ENCODE data around the gene CNNM1. TPM values are rescaled to one million over a fixed set of nuclear protein-coding genes. Genes with fewer than 3 reads are reported as not detected.

Gene CNNM1
- total RNA-seq, 1 experiment from 2014 or later = not detected

DNA sequence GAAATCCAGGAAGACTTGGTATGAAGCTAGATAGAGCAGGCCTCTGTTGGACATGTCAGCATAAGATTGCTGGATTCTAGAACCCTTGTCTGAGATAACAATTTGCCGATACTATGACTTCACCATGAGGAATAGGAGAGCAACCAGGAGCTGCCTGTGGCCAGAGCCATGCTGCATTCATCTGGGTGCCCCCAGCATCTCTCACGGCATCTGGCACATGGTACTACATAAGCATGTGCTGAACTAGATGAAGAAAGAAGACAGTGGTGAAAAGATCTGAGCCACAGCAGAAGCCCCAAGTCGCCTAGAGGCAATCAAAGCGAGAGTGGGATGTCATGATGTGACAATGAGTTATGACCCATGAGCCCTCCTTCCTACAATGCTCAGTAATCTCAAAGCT is 81.7 kb downstream of the CNNM1 start:
- BruUV-seq (replicated peaks) = no TSS peak
- Histone ChIP-seq H3K27ac (ENCODE audit: low read depth, low read length) (no peak overlapping the region), H3K9ac (ENCODE audit: low read length) (no peak overlapping the region), H3K9me3 (ENCODE audit: control insufficient read depth in 1 of 2, insufficient read depth in 1 of 2, low read depth in 1 of 2, low read length in 2 of 2) (no peaks in the 10 kb centered on the region), H3K27me3 (ENCODE audit: insufficient read depth, low read length) (no peaks in the 10 kb centered on the region), H3K4me3 (replicated peaks in 1 of 2; ENCODE audit: low read depth in 1 of 2, low read length in 2 of 2) (no peak overlapping the region), H4K20me1 (ENCODE audit: insufficient read depth) (no peaks in the 10 kb centered on the region), H3K36me3 (ENCODE audit: control insufficient read depth in 1 of 2, insufficient read depth in 2 of 2, low read length in 2 of 2) (peaks cover 2 to 8% of the 10 kb centered on the region in 2 experiments; a peak in 2 of 4 replicates), H3K4me1 (ENCODE audit: control insufficient read depth in 1 of 2, insufficient read depth in 2 of 2, low read length in 2 of 2) (no peaks in the 10 kb centered on the region), H3K9me2 (ENCODE audit: insufficient read depth) (no peaks in the 10 kb centered on the region), H3K79me2 (ENCODE audit: insufficient read depth, low read length) (peaks cover 28% of the 10 kb centered on the region; the same call in 1 of the 2 replicates), H3K4me2 (ENCODE audit: low read length) (no peak overlapping the region), H2AFZ (ENCODE audit: low read depth, low read length, poor library complexity, severe bottlenecking) (no peak overlapping the region)
- POLR2A ChIA-PET = interaction anchor here (1.9 kb wide), 1 partner anchor 19 kb away, joined by 8 read pairs; the partner anchor contains the start of gene GOT1
- ATAC-seq = no peak
- CTCF ChIA-PET = no interaction called here
- intact Hi-C loops (cut with micrococcal nuclease) = no loop called here
- RAD21 ChIA-PET (ENCODE audit: low non-redundant PET in 1 of 2, low total read pairs in 2 of 2, uncharacterized antibody in 2 of 2, unreplicated experiment in 2 of 2) = no interaction called here
- TF ChIP-seq EGR1 (IDR thresholded peaks at IDR 0.05; ENCODE audit: low read depth) (no peak), POLR2AphosphoS5 (IDR thresholded peaks at IDR 0.05; ENCODE audit: low read depth, low read length) (no peak), POLR2A (IDR thresholded peaks at IDR 0.05; ENCODE audit: borderline replicate concordance, extremely low read depth, insufficient read depth, insufficient read length) (no peak)
- no peak for DNase-seq (ENCODE audit: low read depth, low spot score)

DNA sequence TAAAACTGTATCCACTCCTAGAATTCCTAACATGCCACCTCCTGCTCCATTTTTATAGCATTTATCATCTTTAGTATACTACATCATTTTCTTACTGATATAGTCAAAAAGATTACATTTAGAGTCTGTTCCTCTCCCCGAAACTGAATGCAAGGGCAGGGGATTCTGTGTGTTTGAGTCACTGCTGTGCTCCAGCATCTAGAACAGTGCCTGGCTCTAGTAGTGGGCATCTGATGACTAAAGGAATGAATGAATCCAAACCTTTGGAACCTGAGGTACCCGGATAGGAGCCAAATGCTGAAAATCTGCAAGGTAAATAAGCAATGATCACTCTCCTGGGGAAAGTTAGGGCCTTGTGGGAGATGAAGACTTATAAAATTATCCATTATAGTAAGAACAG is 82.4 kb downstream of the CNNM1 start:
- Histone ChIP-seq H3K4me1 (ENCODE audit: control insufficient read depth in 1 of 2, insufficient read depth in 2 of 2, low read length in 2 of 2) (no peaks in the 10 kb centered on the region), H3K27ac (ENCODE audit: low read depth, low read length) (no peak overlapping the region), H3K4me3 (replicated peaks in 1 of 2; ENCODE audit: low read depth in 1 of 2, low read length in 2 of 2) (no peak overlapping the region), H3K79me2 (ENCODE audit: insufficient read depth, low read length) (peaks cover 28% of the 10 kb centered on the region; the same call in 1 of the 2 replicates), H3K9me3 (ENCODE audit: control insufficient read depth in 1 of 2, insufficient read depth in 1 of 2, low read depth in 1 of 2, low read length in 2 of 2) (no peaks in the 10 kb centered on the region), H3K4me2 (ENCODE audit: low read length) (no peak overlapping the region), H3K36me3 (ENCODE audit: control insufficient read depth in 1 of 2, insufficient read depth in 2 of 2, low read length in 2 of 2) (peaks cover under 1 to 1% of the 10 kb centered on the region in 2 experiments; a peak in 2 of 4 replicates), H3K27me3 (ENCODE audit: insufficient read depth, low read length) (no peaks in the 10 kb centered on the region), H3K9me2 (ENCODE audit: insufficient read depth) (no peaks in the 10 kb centered on the region), H4K20me1 (ENCODE audit: insufficient read depth) (no peaks in the 10 kb centered on the region), H2AFZ (ENCODE audit: low read depth, low read length, poor library complexity, severe bottlenecking) (no peak overlapping the region), H3K9ac (ENCODE audit: low read length) (no peak overlapping the region)
- intact Hi-C loops (cut with micrococcal nuclease) = no loop called here
- ChIA-PET POLR2A (interaction anchor here (1.9 kb wide), 1 partner anchor 19 kb away, joined by 8 read pairs; the partner anchor contains the start of gene GOT1), RAD21 (ENCODE audit: low non-redundant PET in 1 of 2, low total read pairs in 2 of 2, uncharacterized antibody in 2 of 2, unreplicated experiment in 2 of 2) (no interaction called here), CTCF (interaction anchor here (0.8 kb wide), 1 partner anchor 25 kb away, joined by 3 read pairs; no protein-coding TSS in a partner anchor)
- DNase-seq (ENCODE audit: low read depth, low spot score) (no peak), ATAC-seq (no peak)
- no TSS peak for BruUV-seq (replicated peaks)
- no peak for TF ChIP-seq TCF7L2 (IDR thresholded peaks at IDR 0.05; ENCODE audit: borderline replicate concordance, extremely low read depth, insufficient read depth, insufficient read length)
- TF ChIP-seq, protein P1, sequence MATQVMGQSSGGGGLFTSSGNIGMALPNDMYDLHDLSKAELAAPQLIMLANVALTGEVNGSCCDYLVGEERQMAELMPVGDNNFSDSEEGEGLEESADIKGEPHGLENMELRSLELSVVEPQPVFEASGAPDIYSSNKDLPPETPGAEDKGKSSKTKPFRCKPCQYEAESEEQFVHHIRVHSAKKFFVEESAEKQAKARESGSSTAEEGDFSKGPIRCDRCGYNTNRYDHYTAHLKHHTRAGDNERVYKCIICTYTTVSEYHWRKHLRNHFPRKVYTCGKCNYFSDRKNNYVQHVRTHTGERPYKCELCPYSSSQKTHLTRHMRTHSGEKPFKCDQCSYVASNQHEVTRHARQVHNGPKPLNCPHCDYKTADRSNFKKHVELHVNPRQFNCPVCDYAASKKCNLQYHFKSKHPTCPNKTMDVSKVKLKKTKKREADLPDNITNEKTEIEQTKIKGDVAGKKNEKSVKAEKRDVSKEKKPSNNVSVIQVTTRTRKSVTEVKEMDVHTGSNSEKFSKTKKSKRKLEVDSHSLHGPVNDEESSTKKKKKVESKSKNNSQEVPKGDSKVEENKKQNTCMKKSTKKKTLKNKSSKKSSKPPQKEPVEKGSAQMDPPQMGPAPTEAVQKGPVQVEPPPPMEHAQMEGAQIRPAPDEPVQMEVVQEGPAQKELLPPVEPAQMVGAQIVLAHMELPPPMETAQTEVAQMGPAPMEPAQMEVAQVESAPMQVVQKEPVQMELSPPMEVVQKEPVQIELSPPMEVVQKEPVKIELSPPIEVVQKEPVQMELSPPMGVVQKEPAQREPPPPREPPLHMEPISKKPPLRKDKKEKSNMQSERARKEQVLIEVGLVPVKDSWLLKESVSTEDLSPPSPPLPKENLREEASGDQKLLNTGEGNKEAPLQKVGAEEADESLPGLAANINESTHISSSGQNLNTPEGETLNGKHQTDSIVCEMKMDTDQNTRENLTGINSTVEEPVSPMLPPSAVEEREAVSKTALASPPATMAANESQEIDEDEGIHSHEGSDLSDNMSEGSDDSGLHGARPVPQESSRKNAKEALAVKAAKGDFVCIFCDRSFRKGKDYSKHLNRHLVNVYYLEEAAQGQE (IDR thresholded peaks at IDR 0.05; ENCODE audit: low read depth) = no peak
- no peak for TF ChIP-seq ELF1 (IDR thresholded peaks at IDR 0.05; ENCODE audit: borderline replicate concordance, low read depth)
- no peak for TF ChIP-seq SP1 (IDR thresholded peaks at IDR 0.05; ENCODE audit: low read depth)
- TF ChIP-seq, protein P2, sequence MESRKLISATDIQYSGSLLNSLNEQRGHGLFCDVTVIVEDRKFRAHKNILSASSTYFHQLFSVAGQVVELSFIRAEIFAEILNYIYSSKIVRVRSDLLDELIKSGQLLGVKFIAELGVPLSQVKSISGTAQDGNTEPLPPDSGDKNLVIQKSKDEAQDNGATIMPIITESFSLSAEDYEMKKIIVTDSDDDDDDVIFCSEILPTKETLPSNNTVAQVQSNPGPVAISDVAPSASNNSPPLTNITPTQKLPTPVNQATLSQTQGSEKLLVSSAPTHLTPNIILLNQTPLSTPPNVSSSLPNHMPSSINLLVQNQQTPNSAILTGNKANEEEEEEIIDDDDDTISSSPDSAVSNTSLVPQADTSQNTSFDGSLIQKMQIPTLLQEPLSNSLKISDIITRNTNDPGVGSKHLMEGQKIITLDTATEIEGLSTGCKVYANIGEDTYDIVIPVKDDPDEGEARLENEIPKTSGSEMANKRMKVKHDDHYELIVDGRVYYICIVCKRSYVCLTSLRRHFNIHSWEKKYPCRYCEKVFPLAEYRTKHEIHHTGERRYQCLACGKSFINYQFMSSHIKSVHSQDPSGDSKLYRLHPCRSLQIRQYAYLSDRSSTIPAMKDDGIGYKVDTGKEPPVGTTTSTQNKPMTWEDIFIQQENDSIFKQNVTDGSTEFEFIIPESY (IDR thresholded peaks at IDR 0.05; ENCODE audit: extremely low read depth, insufficient replicate concordance, low read length) = no peak
- no peak for TF ChIP-seq POLR2A (IDR thresholded peaks at IDR 0.05; ENCODE audit: borderline replicate concordance, extremely low read depth, insufficient read depth, insufficient read length)
- TF ChIP-seq CEBPB (IDR thresholded peaks at IDR 0.05; ENCODE audit: low read depth) = no peak
- TF ChIP-seq CBX3 (IDR thresholded peaks at IDR 0.05; ENCODE audit: low read depth) = no peak
- TF ChIP-seq, protein P3, sequence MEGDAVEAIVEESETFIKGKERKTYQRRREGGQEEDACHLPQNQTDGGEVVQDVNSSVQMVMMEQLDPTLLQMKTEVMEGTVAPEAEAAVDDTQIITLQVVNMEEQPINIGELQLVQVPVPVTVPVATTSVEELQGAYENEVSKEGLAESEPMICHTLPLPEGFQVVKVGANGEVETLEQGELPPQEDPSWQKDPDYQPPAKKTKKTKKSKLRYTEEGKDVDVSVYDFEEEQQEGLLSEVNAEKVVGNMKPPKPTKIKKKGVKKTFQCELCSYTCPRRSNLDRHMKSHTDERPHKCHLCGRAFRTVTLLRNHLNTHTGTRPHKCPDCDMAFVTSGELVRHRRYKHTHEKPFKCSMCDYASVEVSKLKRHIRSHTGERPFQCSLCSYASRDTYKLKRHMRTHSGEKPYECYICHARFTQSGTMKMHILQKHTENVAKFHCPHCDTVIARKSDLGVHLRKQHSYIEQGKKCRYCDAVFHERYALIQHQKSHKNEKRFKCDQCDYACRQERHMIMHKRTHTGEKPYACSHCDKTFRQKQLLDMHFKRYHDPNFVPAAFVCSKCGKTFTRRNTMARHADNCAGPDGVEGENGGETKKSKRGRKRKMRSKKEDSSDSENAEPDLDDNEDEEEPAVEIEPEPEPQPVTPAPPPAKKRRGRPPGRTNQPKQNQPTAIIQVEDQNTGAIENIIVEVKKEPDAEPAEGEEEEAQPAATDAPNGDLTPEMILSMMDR (IDR thresholded peaks at IDR 0.05 in 2 of 3, conservative IDR thresholded peaks at IDR 0.05 in 1 of 3; ENCODE audit: borderline replicate concordance in 1 of 3, insufficient read depth in 1 of 3, low read depth in 2 of 3, low read length in 2 of 3) = no peak
- TF ChIP-seq SRF (IDR thresholded peaks at IDR 0.05; ENCODE audit: low read depth) = no peak
- no peak for TF ChIP-seq EZH2 (IDR thresholded peaks at IDR 0.05)
